Activated naive CD8-positive, alpha-beta T cell treated with anti-CD3 and anti-CD28 coated beads for 36 hours (primary cell): Measurements from ENCODE around the gene SOX6. TPM values are rescaled to one million over a fixed set of nuclear protein-coding genes. Genes with fewer than 3 reads are reported as not detected.
"Not testable (repeated sequence)": the region's sequence is repeated elsewhere in the genome, so short reads cannot be mapped to it uniquely, and the experiment has no call there.

ENCODE experiments used
- DNase-seq: peaks from one replicate; pipeline ENCODE4 v3.0.0; 2021
- H3K27ac Mint-ChIP-seq: one replicate; pipeline ENCODE4 v1.8.0; 2022; ENCODE audit warnings: mild to moderate bottlenecking, moderate library complexity, mixed read lengths
- H3K27me3 Mint-ChIP-seq: one replicate; pipeline ENCODE4 v1.8.0; 2022; ENCODE audit warnings: mild to moderate bottlenecking, mixed read lengths
- H3K36me3 Mint-ChIP-seq: one replicate; pipeline ENCODE4 v1.8.0; 2021; ENCODE audit warnings: mild to moderate bottlenecking, mixed read lengths
- H3K4me1 Mint-ChIP-seq: one replicate; pipeline ENCODE4 v1.8.0; 2021; ENCODE audit warnings: mixed read lengths
- H3K4me3 Mint-ChIP-seq: one replicate; pipeline ENCODE4 v1.8.0; 2022; ENCODE audit warnings: mild to moderate bottlenecking, moderate library complexity, mixed read lengths
- H3K9me3 Mint-ChIP-seq: one replicate; pipeline ENCODE4 v1.8.0; 2022; ENCODE audit warnings: mixed read lengths
- total RNA-seq, 2 experiments: library from RNA; stranded (reverse); gene quantifications; one replicate each; pipeline ENCODE4 v1.2.3, GENCODE V29; 2021

SOX6 gene
- total RNA-seq, 2 experiments from 2014 or later: 0.04 TPM; not detected in 1

DNA sequence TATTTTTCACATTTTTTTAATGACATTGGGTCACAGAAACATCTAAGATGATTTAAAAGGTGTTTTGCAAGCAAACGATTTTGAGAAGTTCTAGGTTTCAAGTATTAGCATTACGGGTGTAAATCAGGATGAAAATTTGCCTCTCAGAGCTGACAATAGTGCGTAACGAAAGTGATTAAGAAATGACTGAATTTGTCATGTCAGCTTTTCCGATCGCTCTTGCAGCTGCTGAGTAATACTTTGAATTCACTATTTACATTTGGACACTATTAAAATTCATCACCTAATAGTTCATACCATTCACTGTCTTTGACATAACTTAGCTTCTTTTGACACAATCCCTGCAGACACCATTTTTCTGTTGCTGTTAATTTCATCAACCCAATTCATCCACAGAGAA lies 205.2 kb downstream of the SOX6 start:
- Mint-ChIP-seq H3K9me3 (peaks cover 3% of the 10 kb centered on the region), H3K27me3 (no peaks in the 10 kb centered on the region), H3K4me3 (no peak overlapping the region), H3K36me3 (no peaks in the 10 kb centered on the region), H3K27ac (no peak overlapping the region), H3K4me1 (no peaks in the 10 kb centered on the region)
- DNase-seq: no peak

DNA sequence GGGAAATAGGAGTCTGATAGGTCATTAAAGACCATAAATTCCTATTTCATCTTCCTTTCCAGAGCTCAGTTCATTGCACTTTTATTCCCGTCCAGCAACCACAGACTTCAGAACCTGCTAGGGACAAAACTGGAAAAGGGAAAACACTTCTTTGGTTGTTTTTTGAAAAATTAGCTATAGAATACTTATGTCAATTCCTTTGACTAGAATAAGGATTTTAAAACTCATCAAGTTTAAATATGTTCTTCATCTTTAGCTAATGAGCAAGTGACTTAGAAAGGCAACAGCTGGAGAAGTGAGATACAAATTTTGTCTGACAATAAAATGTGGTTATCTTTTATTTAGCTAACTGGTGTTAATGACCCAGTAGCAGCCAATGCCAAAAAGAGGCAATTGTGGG lies 206.9 kb downstream of the SOX6 start:
- H3K27me3 Mint-ChIP-seq: no peaks in the 10 kb centered on the region
- H3K4me3 Mint-ChIP-seq: no peak overlapping the region
- H3K9me3 Mint-ChIP-seq: peaks cover 3% of the 10 kb centered on the region
- no peak for DNase-seq
- H3K27ac Mint-ChIP-seq: no peak overlapping the region
- no peaks in the 10 kb centered on the region for H3K4me1 Mint-ChIP-seq
- H3K36me3 Mint-ChIP-seq: no peaks in the 10 kb centered on the region

DNA sequence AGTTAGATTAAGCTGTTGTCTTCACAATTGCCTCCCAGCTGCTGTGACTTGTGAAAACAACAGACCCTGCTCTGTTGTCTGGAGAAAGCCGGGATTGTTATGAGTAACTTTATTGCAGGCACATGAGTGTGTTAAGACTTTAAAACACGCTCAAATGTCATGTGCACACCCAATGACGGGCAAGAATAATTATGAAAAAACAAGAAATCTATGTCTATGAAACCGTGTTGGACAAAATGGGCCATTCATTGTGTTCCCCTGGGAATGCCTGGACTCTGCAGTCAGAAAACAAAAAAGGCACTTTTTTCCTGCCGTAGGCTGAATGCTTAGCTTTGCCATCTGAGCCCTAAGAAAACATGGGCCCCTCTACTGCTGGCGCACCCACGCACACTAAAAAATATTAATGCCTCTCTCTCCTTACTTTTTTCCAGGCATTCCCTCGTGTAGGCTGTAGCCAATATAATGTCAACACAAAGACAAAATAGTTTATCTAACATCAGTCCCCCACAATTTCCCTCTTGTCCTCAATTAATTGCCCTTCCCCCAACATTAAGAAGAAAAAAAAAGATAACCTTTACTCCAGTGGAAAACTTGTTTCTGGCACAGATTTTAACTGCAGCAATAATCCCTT lies 207.9 kb downstream of the SOX6 start:
- DNase-seq: no peak
- no peaks in the 10 kb centered on the region for H3K4me1 Mint-ChIP-seq
- H3K4me3 Mint-ChIP-seq: no peak overlapping the region
- H3K36me3 Mint-ChIP-seq: no peaks in the 10 kb centered on the region
- H3K9me3 Mint-ChIP-seq: peaks cover 5% of the 10 kb centered on the region
- H3K27ac Mint-ChIP-seq: no peak overlapping the region
- H3K27me3 Mint-ChIP-seq: no peaks in the 10 kb centered on the region

DNA sequence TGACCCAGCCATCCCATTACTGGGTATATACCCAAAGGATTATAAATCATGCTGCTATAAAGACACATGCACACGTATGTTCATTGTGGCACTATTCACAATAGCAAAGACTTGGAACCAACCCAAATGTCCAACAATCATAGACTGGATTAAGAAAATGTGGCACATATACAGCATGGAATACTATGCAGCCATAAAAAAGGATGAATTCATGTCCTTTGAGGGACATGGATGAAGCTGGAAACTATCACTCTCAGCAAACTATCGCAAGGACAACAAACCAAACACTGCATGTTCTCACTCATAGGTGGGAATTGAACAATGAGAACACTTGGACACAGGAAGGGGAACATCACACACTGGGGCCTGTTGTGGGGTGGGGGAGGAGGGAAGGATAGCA lies 209.4 kb downstream of the SOX6 start:
- H3K27me3 Mint-ChIP-seq, DNase-seq, H3K4me1 Mint-ChIP-seq, H3K36me3 Mint-ChIP-seq, H3K4me3 Mint-ChIP-seq, H3K27ac Mint-ChIP-seq: not testable (repeated sequence)
- peaks cover 11% of the 10 kb centered on the region for H3K9me3 Mint-ChIP-seq

DNA sequence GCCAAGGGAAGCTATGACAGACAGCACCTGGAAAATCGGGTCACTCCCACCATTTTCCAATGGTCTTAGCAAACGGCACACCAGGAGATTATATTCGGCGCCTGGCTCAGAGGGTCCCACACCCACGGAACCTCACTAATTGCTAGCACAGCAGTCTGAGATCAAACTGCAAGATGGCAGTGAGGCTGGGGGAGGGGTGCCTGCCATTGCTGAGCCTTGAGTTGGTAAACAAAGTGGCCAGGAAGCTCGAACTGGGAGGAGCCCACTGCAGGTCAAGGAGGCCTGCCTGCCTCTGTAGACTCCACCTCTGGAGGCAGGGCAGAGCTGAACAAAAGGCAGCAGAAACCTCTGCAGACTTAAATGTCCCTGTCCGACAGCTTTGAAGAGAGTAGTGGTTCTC lies 214.7 kb downstream of the SOX6 start:
- H3K27me3 Mint-ChIP-seq, H3K4me1 Mint-ChIP-seq: not testable (repeated sequence)

DNA sequence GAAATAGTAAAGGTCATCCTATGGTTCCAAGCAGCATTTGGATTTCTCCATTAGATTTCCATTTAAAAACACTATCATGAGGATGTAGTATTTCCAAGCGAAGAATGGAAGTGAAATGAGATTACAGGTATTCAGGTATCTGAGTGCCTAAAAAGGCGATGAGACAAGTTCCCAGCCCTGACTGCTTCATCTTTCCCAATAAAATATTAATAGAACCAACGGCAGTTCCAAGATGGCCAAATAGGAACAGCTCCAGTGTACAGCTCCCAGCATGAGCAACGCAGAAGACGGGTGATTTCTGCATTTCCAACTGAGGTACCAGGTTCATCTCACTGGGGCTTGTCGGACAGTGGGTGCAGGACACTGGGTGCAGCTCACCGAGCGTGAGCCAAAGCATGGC lies 215.2 kb downstream of the SOX6 start:
- DNase-seq: not testable (repeated sequence)

More for the DNA sequence above, 214.7 kb downstream of the SOX6 start:
- H3K4me3 Mint-ChIP-seq, DNase-seq, H3K27ac Mint-ChIP-seq, H3K36me3 Mint-ChIP-seq: not testable (repeated sequence)
- peaks cover 10% of the 10 kb centered on the region for H3K9me3 Mint-ChIP-seq

DNA sequence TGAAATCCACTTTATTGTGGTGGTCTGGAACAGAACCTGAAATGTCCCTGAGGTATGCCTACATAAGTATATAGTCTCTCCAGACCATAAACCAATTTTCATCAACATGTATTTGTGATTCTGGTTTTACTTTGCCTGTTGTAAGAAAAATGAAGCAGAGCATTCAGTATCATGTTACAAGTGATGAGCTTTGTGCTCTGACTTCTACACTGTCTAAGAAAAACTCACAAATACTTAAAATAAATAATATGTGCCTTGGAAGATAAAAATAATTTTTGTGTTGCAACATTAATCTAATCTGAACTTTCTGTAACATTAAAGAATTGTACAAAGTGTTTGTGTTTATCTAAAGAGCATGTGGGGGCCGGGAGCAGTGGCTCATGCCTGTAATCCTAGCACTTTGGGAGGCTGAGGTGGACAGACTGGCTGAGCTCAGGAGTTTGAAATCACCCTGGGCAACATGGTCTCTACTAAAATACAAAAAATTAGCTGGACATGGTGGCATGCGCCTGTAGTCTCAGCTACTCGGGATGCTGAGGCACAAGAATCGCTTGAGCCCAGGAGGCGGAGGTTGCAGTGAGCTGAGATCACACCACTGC lies 219.5 kb downstream of the SOX6 start:
- Mint-ChIP-seq H3K4me1 (no peaks in the 10 kb centered on the region), H3K9me3 (peaks cover 11% of the 10 kb centered on the region), H3K27me3 (peaks cover 3% of the 10 kb centered on the region)

More for the DNA sequence above, 215.2 kb downstream of the SOX6 start:
- not testable (repeated sequence) for H3K27me3 Mint-ChIP-seq, H3K4me3 Mint-ChIP-seq, H3K4me1 Mint-ChIP-seq, H3K36me3 Mint-ChIP-seq, H3K27ac Mint-ChIP-seq
- peaks cover 11% of the 10 kb centered on the region for H3K9me3 Mint-ChIP-seq

DNA sequence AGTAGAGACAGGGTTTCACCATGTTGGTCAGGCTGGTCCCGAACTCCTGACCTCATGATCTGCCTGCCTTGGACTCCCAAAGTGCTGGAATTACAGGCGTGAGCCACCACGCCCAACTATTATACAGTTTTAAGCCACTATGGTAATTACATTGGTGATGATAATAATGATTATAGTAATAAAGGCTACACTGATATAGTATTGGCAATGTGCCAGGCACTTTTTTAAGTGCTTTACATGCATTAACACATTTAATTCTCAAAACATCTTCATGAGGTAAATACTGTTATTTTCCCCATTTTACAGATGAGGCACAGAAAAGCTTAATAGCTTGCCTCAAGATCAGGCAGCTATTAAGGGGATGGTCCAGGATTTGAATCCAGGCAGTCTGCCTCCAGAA lies 222.5 kb downstream of the SOX6 start:
- Mint-ChIP-seq H3K27ac (no peak overlapping the region), H3K4me1 (no peaks in the 10 kb centered on the region)
- DNase-seq: no peak

More for the DNA sequence above, 219.5 kb downstream of the SOX6 start:
- H3K27ac Mint-ChIP-seq: no peak overlapping the region
- H3K36me3 Mint-ChIP-seq: no peaks in the 10 kb centered on the region
- DNase-seq: no peak
- no peak overlapping the region for H3K4me3 Mint-ChIP-seq

DNA sequence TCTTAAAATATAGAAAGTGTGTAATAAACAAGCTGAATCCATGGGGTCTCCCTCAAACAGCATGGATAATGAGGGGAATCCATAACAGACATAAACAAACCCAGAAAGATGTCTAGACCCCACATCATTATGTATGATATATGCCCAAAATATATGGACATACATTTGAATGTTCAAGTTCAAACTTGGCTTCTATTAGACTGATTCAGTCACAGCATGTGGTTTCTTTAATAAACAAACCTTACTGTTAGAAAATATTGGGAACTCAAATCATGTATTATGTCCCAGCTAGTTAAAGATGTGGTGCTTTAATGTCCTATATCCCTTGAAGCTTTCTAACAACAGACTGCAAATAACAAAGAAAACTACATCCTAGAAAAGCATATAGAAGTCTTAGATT lies 228.6 kb downstream of the SOX6 start:
- H3K27me3 Mint-ChIP-seq: no peaks in the 10 kb centered on the region
- H3K4me1 Mint-ChIP-seq: no peaks in the 10 kb centered on the region
- no peaks in the 10 kb centered on the region for H3K36me3 Mint-ChIP-seq
- no peak overlapping the region for H3K27ac Mint-ChIP-seq
- no peak for DNase-seq
- H3K9me3 Mint-ChIP-seq: peaks cover 2% of the 10 kb centered on the region
- H3K4me3 Mint-ChIP-seq: no peak overlapping the region

More for the DNA sequence above, 222.5 kb downstream of the SOX6 start:
- H3K9me3 Mint-ChIP-seq: peaks cover 11% of the 10 kb centered on the region
- no peaks in the 10 kb centered on the region for H3K27me3 Mint-ChIP-seq
- H3K36me3 Mint-ChIP-seq: no peaks in the 10 kb centered on the region
- H3K4me3 Mint-ChIP-seq: no peak overlapping the region

DNA sequence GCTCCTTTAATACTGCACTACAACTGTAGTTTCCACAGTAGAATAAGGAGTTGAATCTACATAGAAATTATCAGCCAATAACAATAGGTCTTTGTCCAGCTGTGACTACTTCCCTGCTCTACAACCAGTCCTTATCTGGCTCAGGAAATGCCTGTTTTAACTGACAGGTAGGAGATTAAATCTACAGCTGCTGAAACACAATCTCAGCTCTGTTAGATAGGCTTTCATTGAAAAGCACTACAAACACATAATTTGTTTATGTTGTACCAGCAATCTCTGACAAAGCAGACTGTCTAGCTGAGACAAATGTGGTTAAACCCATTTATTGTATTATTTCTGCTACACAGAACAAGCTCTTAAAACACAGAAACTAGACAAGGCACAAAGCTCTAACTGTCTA lies 230.0 kb downstream of the SOX6 start:
- Mint-ChIP-seq H3K27me3 (no peaks in the 10 kb centered on the region), H3K4me1 (no peaks in the 10 kb centered on the region), H3K9me3 (peaks cover 2% of the 10 kb centered on the region), H3K36me3 (no peaks in the 10 kb centered on the region), H3K27ac (no peak overlapping the region), H3K4me3 (no peak overlapping the region)
- DNase-seq: no peak

DNA sequence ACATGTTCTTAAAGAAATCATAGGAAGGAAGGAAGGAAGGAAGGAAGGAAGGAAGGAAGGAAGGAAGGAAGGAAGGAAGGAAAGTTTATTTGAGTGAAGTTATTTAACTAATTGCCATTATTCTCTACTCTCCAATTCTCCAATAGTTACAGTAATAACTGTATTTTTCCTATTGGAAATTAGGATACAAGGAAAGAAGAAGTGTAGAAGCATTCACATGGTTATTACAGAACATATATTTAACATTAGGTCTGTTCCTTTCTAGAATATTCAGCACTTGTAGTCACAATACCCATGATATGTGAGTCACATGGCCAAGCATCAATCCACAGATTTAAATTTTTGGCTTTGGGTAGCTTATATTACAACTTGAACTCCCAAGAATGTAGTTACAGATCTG lies 230.6 kb downstream of the SOX6 start:
- no peak for DNase-seq
- Mint-ChIP-seq H3K4me3 (no peak overlapping the region), H3K27me3 (no peaks in the 10 kb centered on the region), H3K9me3 (peaks cover under 1% of the 10 kb centered on the region), H3K27ac (no peak overlapping the region), H3K36me3 (no peaks in the 10 kb centered on the region), H3K4me1 (no peaks in the 10 kb centered on the region)

DNA sequence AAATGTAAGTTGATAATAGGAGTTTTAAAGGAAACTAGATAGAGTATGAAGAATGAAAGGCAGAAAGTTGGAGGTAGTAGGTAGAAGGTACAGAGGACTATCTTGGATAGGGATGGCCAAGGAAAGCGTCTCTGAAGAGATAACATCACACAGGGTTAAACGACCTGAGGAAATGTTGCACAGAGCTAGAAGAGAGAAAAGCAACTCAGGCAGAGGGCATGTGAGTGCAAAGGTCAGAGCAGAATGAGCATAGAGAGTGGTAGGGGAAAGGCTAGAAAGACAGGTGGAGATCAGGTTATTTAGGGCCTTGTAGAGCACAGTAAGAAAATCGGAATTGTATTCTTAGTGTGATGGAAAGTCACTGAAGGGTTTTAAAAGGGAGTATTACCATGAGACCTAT lies 232.0 kb downstream of the SOX6 start:
- peaks cover 2% of the 10 kb centered on the region for H3K9me3 Mint-ChIP-seq
- DNase-seq: no peak
- no peaks in the 10 kb centered on the region for H3K27me3 Mint-ChIP-seq
- no peaks in the 10 kb centered on the region for H3K36me3 Mint-ChIP-seq
- no peak overlapping the region for H3K4me3 Mint-ChIP-seq
- no peak overlapping the region for H3K27ac Mint-ChIP-seq
- H3K4me1 Mint-ChIP-seq: no peaks in the 10 kb centered on the region

DNA sequence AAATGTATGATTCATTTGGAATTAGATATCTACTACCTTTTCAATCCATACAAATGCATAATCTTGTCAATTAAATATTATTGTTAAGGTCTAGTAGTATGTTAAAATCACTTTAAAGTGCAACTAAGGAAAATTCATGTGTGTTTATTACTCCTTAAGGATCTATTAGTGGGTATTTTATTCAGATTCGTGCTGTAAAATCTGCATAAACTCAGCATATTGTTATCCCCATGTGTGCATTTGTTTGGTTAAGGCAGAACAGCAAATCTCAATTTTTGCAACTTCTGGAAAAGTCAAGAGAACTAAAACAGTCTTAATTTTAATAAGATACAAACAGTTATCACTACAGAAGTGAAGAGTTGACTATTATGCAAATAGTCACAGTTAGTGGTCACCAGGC lies 234.5 kb downstream of the SOX6 start:
- Mint-ChIP-seq H3K4me3 (no peak overlapping the region), H3K4me1 (no peaks in the 10 kb centered on the region), H3K9me3 (peaks cover 2% of the 10 kb centered on the region), H3K27me3 (no peaks in the 10 kb centered on the region), H3K36me3 (no peaks in the 10 kb centered on the region), H3K27ac (no peak overlapping the region)
- DNase-seq: no peak

DNA sequence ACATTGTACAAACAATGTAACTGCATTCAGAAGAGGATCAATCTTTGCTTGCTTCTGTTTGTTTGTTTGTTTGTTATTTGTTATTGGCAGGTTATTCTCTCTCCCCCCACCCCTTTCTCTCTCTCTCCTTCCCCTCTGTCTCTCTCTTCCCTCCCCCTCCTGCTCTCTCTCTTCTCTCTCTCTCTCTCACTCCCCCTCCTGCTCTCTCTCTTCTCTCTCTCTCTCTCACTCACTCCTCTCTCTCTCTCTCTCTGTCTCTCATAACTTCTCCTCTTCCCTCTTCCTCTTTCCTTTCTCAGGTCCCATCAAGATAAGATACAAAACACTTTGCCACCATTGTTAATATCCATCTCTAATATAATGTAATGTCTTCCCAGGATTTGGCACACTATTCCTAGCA lies 236.3 kb downstream of the SOX6 start:
- Mint-ChIP-seq H3K27ac (no peak overlapping the region), H3K27me3 (no peaks in the 10 kb centered on the region), H3K9me3 (peaks cover 2% of the 10 kb centered on the region), H3K36me3 (no peaks in the 10 kb centered on the region), H3K4me3 (no peak overlapping the region), H3K4me1 (no peaks in the 10 kb centered on the region)
- no peak for DNase-seq

DNA sequence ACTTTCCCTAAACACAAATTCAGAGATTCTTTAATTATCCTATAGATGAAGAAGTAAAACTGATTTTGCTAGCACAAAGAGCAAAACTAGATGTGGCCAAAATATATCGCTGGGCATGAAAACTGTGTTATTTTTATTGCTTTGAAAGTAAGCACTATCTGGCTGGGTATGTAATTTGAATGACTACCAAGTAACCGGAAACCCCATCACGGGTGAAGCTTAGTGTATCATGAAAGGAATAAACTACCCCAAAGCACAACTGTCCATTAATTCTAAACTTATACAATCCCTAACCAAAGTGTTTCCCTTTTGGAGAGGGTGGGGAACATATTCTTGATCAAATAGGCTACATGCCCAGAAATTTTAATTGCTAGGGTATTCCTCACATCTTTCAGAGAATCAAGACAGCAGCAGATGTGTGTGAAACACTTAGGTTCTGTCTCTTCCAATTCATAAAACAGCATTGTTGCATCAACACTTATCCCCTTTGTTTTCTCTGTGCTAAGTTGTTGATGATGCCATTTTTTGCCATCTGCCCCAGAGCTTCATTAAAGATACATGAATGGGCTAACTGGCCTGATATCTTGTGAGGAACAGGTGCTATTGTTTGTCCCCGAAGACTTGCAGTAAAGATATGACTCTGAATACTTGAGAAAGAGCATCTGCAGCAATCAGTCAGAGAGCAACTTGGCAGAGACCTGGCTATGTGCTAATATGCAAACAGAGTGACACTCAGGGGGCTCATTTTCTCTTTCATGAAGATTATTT lies 238.2 kb downstream of the SOX6 start:
- Mint-ChIP-seq H3K4me1 (no peaks in the 10 kb centered on the region), H3K36me3 (no peaks in the 10 kb centered on the region), H3K9me3 (peaks cover 2% of the 10 kb centered on the region), H3K4me3 (no peak overlapping the region), H3K27ac (no peak overlapping the region), H3K27me3 (no peaks in the 10 kb centered on the region)
- DNase-seq: no peak
